ENCODE results near the gene AFF4.

- TF ChIP-seq POLR2A (IDR thresholded peaks at IDR 0.05; ENCODE audit: low read depth, low read length) (no peak), POLR2AphosphoS5 (IDR thresholded peaks at IDR 0.05; ENCODE audit: low read depth, low read length) (no peak)
Measured at GRCh38 chr5:132979976-132980375, 16.5 kb upstream of the AFF4 start.

Data from GM12892 (cell line).